GM18867 (cell line): Measurements from ENCODE around the gene NSMCE4A.
"Not testable (repeated sequence)": the region's sequence is repeated elsewhere in the genome, so short reads cannot be mapped to it uniquely, and the experiment has no call there.

ENCODE experiments used
- ATAC-seq: cut with Tn5 transposase; IDR thresholded peaks from one replicate; pipeline ENCODE4 v1.9.1; 2021; ENCODE audit warnings: mild to moderate bottlenecking, moderate library complexity; ENCODE audit not compliant: unreplicated experiment

Gene NSMCE4A

GRCh38 chr10:121974535-121975294 is at the start of gene NSMCE4A:
TSS of gene NSMCE4A (minus strand) at chr10:121975217. CDS start at chr10:121975165, 52 bp downstream.
- peak; percentile 87 for ATAC-seq

- ATAC-seq = not testable (repeated sequence)
These were observed 48.2 kb upstream of the NSMCE4A start for GRCh38 chr10:122023257-122023656.

DNA sequence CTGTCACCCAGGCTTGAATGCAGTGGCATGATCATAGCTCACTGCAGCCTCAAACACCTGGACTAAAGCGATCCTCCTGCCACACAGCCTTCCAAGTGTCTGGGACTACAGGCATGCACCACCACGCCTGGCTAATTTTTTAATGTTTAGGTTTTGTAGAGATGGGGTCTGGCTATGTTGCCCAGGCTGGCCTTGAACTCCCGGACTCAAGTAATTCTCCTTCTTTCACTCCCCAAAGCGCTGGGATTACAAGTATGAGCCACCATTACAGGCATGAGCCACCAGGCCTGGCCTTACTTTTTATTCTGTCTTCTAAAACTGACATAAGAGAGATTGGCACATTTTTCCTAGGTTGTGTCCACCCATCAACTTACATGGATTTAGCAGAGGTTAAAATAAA is 47.3 kb upstream of the NSMCE4A start:
- ATAC-seq = no peak

GRCh38 chr10:122021828-122022227 is 46.8 kb upstream of the NSMCE4A start:
- ATAC-seq = no peak

GRCh38 chr10:122021379-122021778 is 46.4 kb upstream of the NSMCE4A start:
- ATAC-seq = no peak

GRCh38 chr10:122020226-122020625 is 45.2 kb upstream of the NSMCE4A start:
- no peak for ATAC-seq

DNA sequence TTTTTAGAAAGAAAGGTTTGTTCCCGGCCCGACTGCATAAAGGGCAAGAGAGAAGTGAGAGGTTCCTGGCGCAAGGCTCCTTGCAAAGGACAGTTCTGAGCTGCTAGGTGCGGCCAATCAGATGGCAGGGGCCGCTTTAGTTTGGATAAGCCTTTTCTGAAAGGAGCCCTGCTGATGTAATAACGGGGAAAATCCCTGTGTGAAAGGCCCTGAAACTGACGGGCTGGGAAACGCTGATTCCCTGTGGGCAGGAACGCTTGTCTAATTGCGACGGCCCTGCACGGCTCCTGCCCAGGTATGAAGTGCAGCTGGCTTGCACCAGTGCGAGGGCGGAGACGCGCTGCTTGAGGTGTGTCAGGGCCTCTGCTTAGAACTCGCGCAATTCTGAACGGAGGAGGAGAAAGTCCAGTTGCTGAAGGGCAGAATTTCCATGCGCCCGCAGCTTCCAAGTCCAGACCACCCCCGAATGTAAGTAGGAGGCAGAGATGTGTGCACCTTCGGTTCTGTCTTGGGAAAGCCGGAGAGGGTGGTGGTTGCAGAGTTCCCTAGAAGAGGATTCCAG is 44.5 kb upstream of the NSMCE4A start:
- ATAC-seq = no peak

DNA sequence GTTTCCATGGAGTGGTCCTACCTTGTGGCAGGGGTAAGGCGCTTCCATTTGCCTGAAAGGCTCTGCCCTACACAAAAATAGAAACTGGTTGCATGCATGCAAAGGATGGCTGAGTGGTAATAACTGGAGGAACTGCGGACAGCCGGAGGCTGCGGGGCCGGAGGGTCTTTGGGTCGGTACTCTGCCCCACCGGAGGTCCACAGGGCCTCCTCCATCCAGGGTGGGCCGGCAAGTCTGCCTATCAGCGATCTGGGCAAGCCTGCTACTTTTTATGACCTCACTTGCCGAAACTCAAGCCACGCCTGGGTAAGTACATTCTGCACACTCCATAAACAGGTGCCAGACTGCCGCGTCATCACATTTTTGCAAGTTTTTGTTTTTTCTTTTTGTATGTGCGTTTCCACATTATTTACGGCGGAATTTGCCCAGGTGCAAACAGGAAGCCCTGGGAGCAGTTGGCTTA is 44.0 kb upstream of the NSMCE4A start:
- ATAC-seq = no peak

GRCh38 chr10:122018491-122018890 is 43.5 kb upstream of the NSMCE4A start:
- no peak for ATAC-seq

DNA sequence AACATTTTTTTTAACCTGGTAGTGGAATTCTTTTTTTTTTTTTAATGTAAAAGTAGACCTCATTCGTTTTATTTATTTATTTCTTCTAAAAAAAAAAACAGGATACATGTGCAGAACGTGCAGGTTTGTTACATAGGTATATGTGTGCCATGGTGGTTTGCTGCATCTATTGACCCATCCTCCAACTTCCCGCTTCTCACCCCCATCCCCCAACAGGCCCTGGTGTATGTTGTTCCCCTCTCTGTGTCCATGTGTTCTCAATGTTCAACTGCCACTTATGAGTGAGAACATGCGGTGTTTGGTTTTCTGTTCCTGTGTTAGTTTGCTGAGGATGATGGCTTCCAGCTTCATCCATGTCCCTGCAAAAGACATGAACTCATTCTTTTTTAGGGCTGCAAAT is 42.9 kb upstream of the NSMCE4A start:
- ATAC-seq = not testable (repeated sequence)

DNA sequence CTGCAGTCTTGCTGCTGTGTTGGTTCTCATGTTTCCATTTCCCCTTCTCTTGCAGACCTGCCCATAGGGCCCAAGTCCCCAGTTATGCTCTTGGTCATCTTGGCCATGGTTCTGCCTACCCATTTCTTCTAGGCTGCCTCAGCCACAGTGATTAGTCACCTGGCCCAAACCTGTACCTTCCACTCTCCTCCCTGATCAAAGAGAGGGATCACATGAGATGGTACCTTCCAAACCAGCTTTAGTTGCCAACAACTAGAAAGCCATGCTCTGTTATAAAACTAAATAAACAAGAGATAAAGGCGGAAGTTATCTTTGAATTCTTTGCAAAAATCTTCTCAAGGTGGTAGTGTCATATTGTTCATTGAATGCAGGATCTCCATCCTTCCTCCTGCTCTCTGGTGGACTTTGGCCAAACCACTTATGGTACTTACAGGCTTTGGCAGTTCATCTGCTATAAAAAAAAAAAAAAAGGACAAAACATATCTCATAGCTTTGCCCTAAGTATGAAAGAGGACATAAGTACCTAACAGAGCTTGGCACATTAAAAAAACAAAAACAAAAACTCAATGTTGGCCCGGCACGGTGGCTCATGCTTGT is 39.7 kb upstream of the NSMCE4A start:
- no peak for ATAC-seq

DNA sequence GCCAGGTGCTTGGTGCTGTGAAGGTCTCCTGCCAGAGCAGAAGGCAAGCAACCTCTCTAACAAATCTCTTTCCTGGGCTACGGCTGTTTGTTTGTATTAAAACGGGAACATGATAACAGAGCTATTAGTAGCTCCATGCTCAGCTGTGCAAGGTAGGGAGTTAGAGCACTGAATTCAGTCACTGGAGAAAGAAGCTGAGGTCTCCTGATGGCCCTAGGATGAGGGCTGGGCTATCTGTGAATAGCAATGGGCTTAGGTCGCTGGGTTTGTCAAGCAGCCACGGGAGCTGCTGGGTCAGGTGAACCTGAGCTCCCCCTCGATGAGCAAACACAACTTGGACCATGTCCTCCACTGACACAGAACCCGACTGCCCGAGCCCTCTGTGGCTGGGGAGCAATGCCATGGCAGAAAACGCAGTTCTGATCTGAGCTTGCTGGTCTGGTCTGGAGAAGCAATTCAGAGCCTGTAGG is 38.3 kb upstream of the NSMCE4A start:
- no peak for ATAC-seq

- ATAC-seq = no peak
These were observed 37.7 kb upstream of the NSMCE4A start for GRCh38 chr10:122012731-122013130.

DNA sequence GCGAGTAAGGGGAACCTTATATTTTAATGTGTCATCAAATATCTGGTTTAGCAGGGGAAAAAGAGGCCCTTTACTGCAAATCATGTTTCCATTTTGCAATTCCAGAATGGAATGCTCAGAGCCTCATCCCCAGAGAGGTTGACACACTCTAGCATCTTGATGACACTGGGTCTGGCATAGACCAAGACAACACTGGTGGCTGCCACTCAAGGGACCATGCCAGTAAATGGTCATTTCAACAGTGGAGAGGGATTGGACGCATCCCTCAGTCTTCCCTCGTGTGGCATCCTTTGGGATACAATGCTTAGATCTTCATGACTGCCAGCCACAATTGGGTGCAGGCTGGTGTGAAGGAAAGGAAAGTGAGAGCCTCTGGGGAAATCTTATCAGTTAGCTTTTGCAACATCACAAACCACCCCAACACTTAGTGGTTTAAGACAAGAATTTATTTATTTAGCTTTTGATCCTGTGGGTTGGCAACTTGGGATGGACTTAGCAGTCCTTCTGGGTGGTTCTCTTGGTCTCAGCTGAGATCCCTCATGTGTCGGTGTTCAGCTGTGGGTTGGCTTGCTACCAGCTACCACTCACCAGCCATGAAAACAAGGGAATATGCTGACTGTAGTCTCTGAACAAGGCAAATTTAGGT is 35.5 kb upstream of the NSMCE4A start:
- ATAC-seq = no peak

- ATAC-seq = no peak
These were observed 32.4 kb upstream of the NSMCE4A start for GRCh38 chr10:122007415-122007814.

GRCh38 chr10:122001698-122002097 is 26.7 kb upstream of the NSMCE4A start:
- no peak for ATAC-seq

GRCh38 chr10:121999301-121999700 is 24.3 kb upstream of the NSMCE4A start:
- ATAC-seq = no peak

GRCh38 chr10:121998462-121998861 is 23.4 kb upstream of the NSMCE4A start:
- ATAC-seq = no peak

DNA sequence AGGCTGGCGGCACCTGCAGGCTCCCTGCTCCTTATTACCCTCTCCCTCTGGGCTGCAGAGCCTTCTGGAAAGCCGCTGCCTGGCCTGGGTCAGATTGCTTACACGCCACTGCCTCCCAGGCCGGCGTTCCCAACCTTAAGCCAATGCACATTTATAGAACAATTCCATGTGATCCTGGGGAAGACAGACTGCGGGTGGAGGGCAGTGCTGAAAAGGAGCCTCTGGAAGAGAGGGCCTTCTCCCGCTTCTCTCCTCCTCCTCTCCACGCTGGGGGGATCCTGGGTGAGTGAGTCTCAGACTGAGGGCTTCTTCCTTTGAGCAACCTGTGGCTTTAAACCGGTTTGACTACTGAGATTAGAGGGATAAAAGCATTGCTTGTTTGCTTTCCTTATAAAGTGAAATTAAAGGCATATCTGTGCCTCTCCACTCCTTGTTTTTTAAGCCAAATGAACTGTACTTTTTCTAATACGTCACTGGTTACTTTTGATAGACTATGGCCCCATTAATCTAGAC is 19.5 kb upstream of the NSMCE4A start:
- ATAC-seq = no peak

DNA sequence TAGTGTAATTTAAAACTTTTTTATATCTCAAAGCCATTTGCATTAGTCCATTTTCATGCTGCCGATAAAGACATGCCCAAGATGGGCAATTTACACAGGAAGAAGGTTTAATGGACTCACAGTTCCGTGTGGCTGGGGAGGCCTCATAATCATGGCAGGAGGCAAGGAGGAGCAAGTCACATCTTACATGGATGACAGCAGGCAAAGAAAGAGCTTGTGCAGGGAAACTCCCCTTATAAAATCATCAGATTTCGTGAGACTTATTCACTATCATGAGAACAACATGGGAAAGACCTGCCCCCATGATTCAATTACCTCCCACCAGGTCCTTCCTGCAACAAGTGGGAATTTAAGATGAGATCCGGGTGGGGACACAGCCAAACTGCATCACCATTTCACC is 16.7 kb upstream of the NSMCE4A start:
- not testable (repeated sequence) for ATAC-seq

- no peak for ATAC-seq
These were observed 15.1 kb upstream of the NSMCE4A start for GRCh38 chr10:121990015-121990677.
